ENCODE data around the gene NSD2. TPM values are rescaled to one million over a fixed set of nuclear protein-coding genes. Genes with fewer than 3 reads are reported as not detected.

Gene NSD2
- total RNA-seq, 1 experiment from 2014 or later: 136 TPM

- H2AFZ ChIP-seq (ENCODE audit: low read length): no peak within 1 kb of the TSS
- H3K9me3 ChIP-seq (ENCODE audit: control insufficient read depth, low read depth, low read length): no peaks in the 10 kb centered on the region
- Mint-ChIP-seq H3K4me3 (peak within 1 kb of the TSS; percentile 87 to 95), H3K9me3 (no peaks in the 10 kb centered on the region), H3K27ac (peak within 1 kb of the TSS in 2 of 3 experiments; percentile 94 to 96; a peak in 6 of 7 replicates), H3K27me3 (ENCODE audit: low read depth) (peaks cover 20% of the 10 kb centered on the region), H3K4me1 (peaks cover 13 to 17% of the 10 kb centered on the region in 2 experiments), H3K36me3 (ENCODE audit: insufficient read depth in 1 of 3, low read depth in 3 of 3) (peaks cover 13 to 25% (median 19%) of the 10 kb centered on the region in 3 experiments; a peak in 6 of 7 replicates)
- H2BK12ac ChIP-seq (ENCODE audit: insufficient read length, low read depth, low read length): no peak within 1 kb of the TSS
- H3K23me2 ChIP-seq (ENCODE audit: insufficient read length, low read depth, low read length, poor library complexity, severe bottlenecking): peaks cover 7% of the 10 kb centered on the region
- H4K5ac ChIP-seq (ENCODE audit: insufficient read length, low read depth, low read length): no peak within 1 kb of the TSS
- H2BK120ac ChIP-seq (ENCODE audit: low read depth, low read length, poor library complexity, severe bottlenecking): no peak within 1 kb of the TSS
- H4K8ac ChIP-seq (replicated peaks; ENCODE audit: insufficient read length, low read depth, low read length): no peak within 1 kb of the TSS
- no peak within 1 kb of the TSS for H2BK5ac ChIP-seq (ENCODE audit: insufficient read length, low read length)
- no peak within 1 kb of the TSS for H3K56ac ChIP-seq (ENCODE audit: insufficient read length, low read depth, low read length)
- peak within 1 kb of the TSS; percentile 77 for H3K4me2 ChIP-seq (ENCODE audit: insufficient read depth, insufficient read length, low read length)
- no peak within 1 kb of the TSS for H2BK20ac ChIP-seq (ENCODE audit: low read depth, low read length, poor library complexity, severe bottlenecking)
- no peak within 1 kb of the TSS for H3K4ac ChIP-seq (ENCODE audit: low read depth, low read length)
- no peak within 1 kb of the TSS for H2AK5ac ChIP-seq (ENCODE audit: insufficient read length, low read length)
- no peaks in the 10 kb centered on the region for H4K20me1 ChIP-seq (ENCODE audit: control insufficient read depth, insufficient read depth, insufficient read length)
- WGBS (ENCODE audit: extremely low coverage, insufficient read length, low lambda C conversion rate): no CpG with 5 or more reads among the region's 95 CpGs
- peak; percentile 96 for DNase-seq
- H3K4me1 ChIP-seq (ENCODE audit: insufficient read depth, low read length): no peaks in the 10 kb centered on the region
- H3K27me3 ChIP-seq (ENCODE audit: insufficient read depth, low read length): no peaks in the 10 kb centered on the region
- H3K9ac ChIP-seq (ENCODE audit: extremely low read depth, insufficient read length, low read length): peak within 1 kb of the TSS; percentile 97
- H3T11ph ChIP-seq (ENCODE audit: low read length): no peak within 1 kb of the TSS
- H3K27ac ChIP-seq (ENCODE audit: insufficient read length, low read depth, low read length): no peak within 1 kb of the TSS
- H3K23ac ChIP-seq (ENCODE audit: insufficient read length, low read depth, low read length): no peak within 1 kb of the TSS
- no peak; the same call in none of the 3 replicates for TF ChIP-seq CTCF (conservative IDR thresholded peaks at IDR 0.05)
- peak within 1 kb of the TSS; percentile 98 for H3K14ac ChIP-seq (ENCODE audit: insufficient read depth, low read length)
- no peak within 1 kb of the TSS for H4K91ac ChIP-seq (ENCODE audit: insufficient read length, low read depth, low read length)
- H2BK15ac ChIP-seq (ENCODE audit: low read depth, low read length): no peak within 1 kb of the TSS
- peaks cover 23% of the 10 kb centered on the region; the same call in 1 of the 2 replicates for H3K79me2 ChIP-seq (ENCODE audit: insufficient read depth, low read length)
- H3K79me1 ChIP-seq (ENCODE audit: insufficient read depth, low read depth, low read length, poor library complexity, severe bottlenecking): peaks cover 10% of the 10 kb centered on the region
- H3K18ac ChIP-seq (ENCODE audit: insufficient read length, low read depth, low read length): peak within 1 kb of the TSS; percentile 94
These were observed 137.9 kb downstream of the NSD2 start, which contains the start of gene NELFA for GRCh38 chr4:2008921-2009650. Gene NELFA, minus strand, starts transcription at chr4:2008974. Its CDS starts 15 bp downstream, at chr4:2008959.

Data from H9 (cell line).